ENCODE results near the gene GSKIP. TPM values are rescaled to one million over a fixed set of nuclear protein-coding genes. Genes with fewer than 3 reads are reported as not detected.

GSKIP gene
- total RNA-seq, 2 experiments from 2014 or later, result 10.3 to 11.9 TPM

- Histone ChIP-seq H3K9me3 (ENCODE audit: control insufficient read depth in 1 of 2, insufficient read depth in 1 of 2, low read length in 2 of 2) (no peaks in the 10 kb centered on the region), H3K27ac (ENCODE audit: low read depth in 1 of 2, low read length in 2 of 2) (no peak overlapping the region), H3K4me1 (ENCODE audit: insufficient read depth, low read length) (no peaks in the 10 kb centered on the region), H3K4me3 (ENCODE audit: low read length) (no peak overlapping the region), H3K27me3 (ENCODE audit: control insufficient read depth in 1 of 2, insufficient read depth in 2 of 2, low read length in 2 of 2) (no peaks in the 10 kb centered on the region), H3K36me3 (ENCODE audit: insufficient read depth, low read length) (no peaks in the 10 kb centered on the region)
- DNase-seq, result no peak
- POLR2A ChIA-PET, result no interaction called here
- Mint-ChIP-seq H3K4me3 (no peak overlapping the region), H3K36me3 (ENCODE audit: low read depth) (no peaks in the 10 kb centered on the region), H3K9me3 (no peaks in the 10 kb centered on the region), H3K27ac (no peak overlapping the region), H3K27me3 (no peaks in the 10 kb centered on the region), H3K4me1 (ENCODE audit: low read depth) (no peaks in the 10 kb centered on the region)
- intact Hi-C loops (cut with DNase I, micrococcal nuclease), result no loop called here
- CTCF ChIA-PET, result no interaction called here
- ATAC-seq (ENCODE audit: poor library complexity), result no peak
- no peak for TF ChIP-seq CTCF (IDR thresholded peaks at IDR 0.05)
These were observed 53.0 kb downstream of the GSKIP start for GRCh38 chr14:96416292-96416691.

DNA sequence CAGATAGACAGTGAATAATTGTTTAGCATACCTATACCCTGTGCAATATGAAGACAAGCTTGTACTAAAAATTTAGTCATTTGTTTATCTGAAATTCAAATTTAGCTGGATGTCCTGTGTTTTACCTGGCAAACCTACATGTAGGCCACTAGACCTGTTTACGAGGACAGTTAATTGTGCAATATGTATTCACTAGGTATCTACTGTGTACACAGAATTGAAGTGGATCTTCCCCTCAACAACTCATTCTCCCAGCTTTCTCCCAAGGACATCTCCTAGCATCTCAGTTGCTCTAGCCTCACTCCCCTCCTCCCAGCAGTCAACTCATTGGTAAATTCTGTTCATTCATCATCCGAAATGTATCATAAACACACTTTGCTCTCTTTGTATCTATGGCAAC, 53.9 kb downstream of the GSKIP start:
- no peaks in the 10 kb centered on the region for H3K27me3 Mint-ChIP-seq
- H3K4me3 ChIP-seq (ENCODE audit: low read length), result no peak overlapping the region
- ChIA-PET POLR2A (no interaction called here), CTCF (no interaction called here)
- ATAC-seq (ENCODE audit: poor library complexity), result no peak
- no peaks in the 10 kb centered on the region for H3K9me3 ChIP-seq (ENCODE audit: control insufficient read depth in 1 of 2, insufficient read depth in 1 of 2, low read length in 2 of 2)
- H3K36me3 ChIP-seq (ENCODE audit: insufficient read depth, low read length), result no peaks in the 10 kb centered on the region
- H3K4me1 ChIP-seq (ENCODE audit: insufficient read depth, low read length), result no peaks in the 10 kb centered on the region
- TF ChIP-seq CTCF (IDR thresholded peaks at IDR 0.05), result no peak
- H3K27ac Mint-ChIP-seq, result no peak overlapping the region
- no peak for DNase-seq
- no peaks in the 10 kb centered on the region for H3K36me3 Mint-ChIP-seq (ENCODE audit: low read depth)
- no peaks in the 10 kb centered on the region for H3K4me1 Mint-ChIP-seq (ENCODE audit: low read depth)
- H3K27ac ChIP-seq (ENCODE audit: low read depth in 1 of 2, low read length in 2 of 2), result no peak overlapping the region
- no peaks in the 10 kb centered on the region for H3K9me3 Mint-ChIP-seq
- H3K27me3 ChIP-seq (ENCODE audit: control insufficient read depth in 1 of 2, insufficient read depth in 2 of 2, low read length in 2 of 2), result no peaks in the 10 kb centered on the region
- intact Hi-C loops (cut with DNase I, micrococcal nuclease), result no loop called here
- no peak overlapping the region for H3K4me3 Mint-ChIP-seq

- Mint-ChIP-seq H3K4me1 (ENCODE audit: low read depth) (no peaks in the 10 kb centered on the region), H3K9me3 (no peaks in the 10 kb centered on the region), H3K27ac (no peak overlapping the region), H3K4me3 (no peak overlapping the region), H3K36me3 (ENCODE audit: low read depth) (no peaks in the 10 kb centered on the region), H3K27me3 (no peaks in the 10 kb centered on the region)
- ATAC-seq (ENCODE audit: poor library complexity) (no peak), DNase-seq (no peak)
- H3K27ac ChIP-seq (ENCODE audit: low read depth in 1 of 2, low read length in 2 of 2), result no peak overlapping the region
- intact Hi-C loops (cut with DNase I, micrococcal nuclease), result no loop called here
- CTCF ChIA-PET, result no interaction called here
- POLR2A ChIA-PET, result no interaction called here
- H3K27me3 ChIP-seq (ENCODE audit: control insufficient read depth in 1 of 2, insufficient read depth in 2 of 2, low read length in 2 of 2), result no peaks in the 10 kb centered on the region
- H3K36me3 ChIP-seq (ENCODE audit: insufficient read depth, low read length), result no peaks in the 10 kb centered on the region
- H3K4me1 ChIP-seq (ENCODE audit: insufficient read depth, low read length), result no peaks in the 10 kb centered on the region
- H3K4me3 ChIP-seq (ENCODE audit: low read length), result no peak overlapping the region
- no peak for TF ChIP-seq CTCF (IDR thresholded peaks at IDR 0.05)
- H3K9me3 ChIP-seq (ENCODE audit: control insufficient read depth in 1 of 2, insufficient read depth in 1 of 2, low read length in 2 of 2), result no peaks in the 10 kb centered on the region
These were observed 54.7 kb downstream of the GSKIP start for GRCh38 chr14:96418075-96418474.
